Psoas muscle (tissue), 8 donors: ENCODE data around the gene SOX13. TPM values are rescaled to one million over a fixed set of nuclear protein-coding genes. Genes with fewer than 3 reads are reported as not detected.

Experiments
- ATAC-seq, 4 donors: fragments of 200-7000 bp; cut with Tn5 transposase; one replicate each; pipeline ENCODE4 v1.9.1; 2020; ENCODE audit warnings: moderate library complexity in 3 of 4, mild to moderate bottlenecking in 2 of 4
- DNase-seq, 2 donors: peaks; one replicate each; pipeline ENCODE4 v3.0.0-alpha.2; 2020
- H3K27ac ChIP-seq: fragments of 200-600 bp; one replicate; pipeline ENCODE4 v1.8.0; 2022
- H3K27me3 ChIP-seq, 3 donors: fragments of 200-600 bp in 1 of 3; one replicate each; pipeline versions ENCODE4 v1.6.1 to v1.8.0; 2013 to 2022; ENCODE audit warnings: low read length in 2 of 3, mild to moderate bottlenecking in 2 of 3, moderate library complexity in 1 of 3; ENCODE audit not compliant: insufficient read depth in 3 of 3
- H3K36me3 ChIP-seq, 2 donors: fragments of 200-600 bp in 1 of 2; one replicate each; pipeline versions ENCODE4 v1.6.1 to v1.8.0; 2013 to 2022; ENCODE audit warnings: low read depth in 1 of 2, mild to moderate bottlenecking in 1 of 2, moderate library complexity in 1 of 2; ENCODE audit not compliant: insufficient read depth in 1 of 2
- H3K4me1 ChIP-seq: fragments of 200-600 bp; one replicate; pipeline ENCODE4 v1.8.0; 2022
- H3K4me3 ChIP-seq: fragments of 200-600 bp; one replicate; pipeline ENCODE4 v1.8.0; 2022; ENCODE audit warnings: mild to moderate bottlenecking
- H3K9me3 ChIP-seq: fragments of 200-600 bp; one replicate; pipeline ENCODE4 v1.8.0; 2022
- CTCF ChIP-seq: fragments of 200-600 bp; IDR thresholded peaks from one replicate; pipeline ENCODE4 v1.8.0; 2022; ENCODE audit warnings: antibody characterized with exemption
- WGBS, 3 donors: extraction: QIAGEN DNeasy Blood & Tissue Kit; methylation state at CpG; one replicate each; pipeline versions ENCODE4 v1.1.6 to v1.1.7; 2013; 5-methylcytosine and 5-hydroxymethylcytosine counted together
- intact Hi-C, 2 donors: fragments of 100-400 bp; cut with DNase I; formaldehyde crosslinking; loops; one replicate each; pipeline versions ENCODE4 v1.11.0 to v1.14.2; 2022
- polyA plus RNA-seq, 3 donors: library from polyadenylated mRNA; stranded (reverse); fragments of 200-250 nt; gene quantifications; one replicate each; pipeline ENCODE4 v1.2.3, GENCODE V29; 2013
- total RNA-seq, 4 donors: library from RNA; stranded (reverse); fragmentation: NEBNext Ultra II Directional in 2 of 4; extraction: Animal tissue kit (Norgen Biotek cat#: 25700) in 2 of 4; gene quantifications; one replicate each; pipeline versions ENCODE4 v1.2.1 to v1.2.4, GENCODE V29; 2021 to 2023
- donor health status: healthy with polysubstance abuse.
- donor health status: DM: no; HTN: no; CAD: no; lungs with moderate emphysema.
- donor health status: Bipolar disorder and iron deficiency.
- donor health status: healthy.
- donor health status: DM: yes; HTN: yes; CAD: no.
- donor health status: DM: no; HTN: no; CAD: no.
- donor health status: DM: no; HTN: no; CAD: no.
- donor health status: DM: yes; HTN: yes; CAD: no.

The SOX13 gene
- total and polyA plus RNA-seq, 7 donors: 5.2 to 19.6 (median 9.4) TPM

GRCh38 chr1:204142032-204142974, 69.4 kb downstream of the SOX13 start:
- Histone ChIP-seq H3K4me3 (no peak overlapping the region), H3K27ac (no peak overlapping the region), H3K27me3 (peaks cover 0 to 4% (median 0%) of the 10 kb centered on the region in 3 donors), H3K9me3 (no peaks in the 10 kb centered on the region), H3K36me3 (no peaks in the 10 kb centered on the region), H3K4me1 (no peaks in the 10 kb centered on the region)
- intact Hi-C loops: no loop called here
- WGBS, 3 donors: 86 to 87% (median 87%) methylated on average over 5 of the region's 5 CpGs
- DNase-seq: no peak
- no peak for TF ChIP-seq CTCF
- ATAC-seq: no peak

DNA sequence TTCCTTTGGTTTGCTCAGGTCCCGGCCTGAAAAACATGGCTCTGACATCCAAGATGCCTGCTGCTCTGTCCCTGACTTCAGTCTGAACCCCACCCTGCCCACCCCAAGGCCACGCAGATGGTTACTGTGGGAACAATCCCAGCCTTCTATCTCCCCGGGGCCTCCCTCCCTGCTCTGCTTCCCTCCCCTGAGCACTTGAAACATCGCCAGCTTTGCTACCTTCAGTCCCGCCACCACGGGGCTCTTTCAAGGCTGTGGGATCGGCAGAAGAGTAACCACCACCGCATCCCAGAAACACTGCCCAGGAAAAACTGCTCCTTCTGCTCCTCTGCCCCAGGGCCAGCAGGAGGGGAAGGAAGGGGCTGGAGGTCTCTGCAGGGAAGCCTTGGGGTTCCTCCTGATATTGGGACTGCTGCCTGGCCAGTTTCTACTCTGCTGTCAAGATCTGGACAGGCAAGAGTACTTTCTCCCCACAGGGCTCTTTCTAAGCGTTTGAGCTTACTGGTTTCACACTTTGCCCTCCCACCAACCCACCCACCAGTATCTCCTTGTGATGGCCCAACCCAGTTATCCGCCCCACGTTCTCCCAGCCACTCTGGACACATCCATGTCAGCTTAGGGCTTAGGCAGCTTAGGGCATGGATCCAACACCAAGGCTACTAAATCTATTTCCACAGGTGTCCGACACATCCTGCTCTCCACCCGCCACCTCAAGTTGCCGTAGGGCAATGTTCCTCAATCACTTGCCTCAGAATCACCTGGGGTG, 70.5 kb downstream of the SOX13 start:
- DNase-seq (no peak), ATAC-seq (no peak)
- Histone ChIP-seq H3K27ac (no peak overlapping the region), H3K36me3 (no peaks in the 10 kb centered on the region), H3K4me1 (no peaks in the 10 kb centered on the region), H3K4me3 (no peak overlapping the region), H3K9me3 (no peaks in the 10 kb centered on the region), H3K27me3 (peaks cover 0 to 4% (median 0%) of the 10 kb centered on the region in 3 donors)
- intact Hi-C loops: no loop called here
- 79 to 87% (median 82%) methylated on average over 14 of the region's 14 CpGs for WGBS, 3 donors
- TF ChIP-seq CTCF: no peak

DNA sequence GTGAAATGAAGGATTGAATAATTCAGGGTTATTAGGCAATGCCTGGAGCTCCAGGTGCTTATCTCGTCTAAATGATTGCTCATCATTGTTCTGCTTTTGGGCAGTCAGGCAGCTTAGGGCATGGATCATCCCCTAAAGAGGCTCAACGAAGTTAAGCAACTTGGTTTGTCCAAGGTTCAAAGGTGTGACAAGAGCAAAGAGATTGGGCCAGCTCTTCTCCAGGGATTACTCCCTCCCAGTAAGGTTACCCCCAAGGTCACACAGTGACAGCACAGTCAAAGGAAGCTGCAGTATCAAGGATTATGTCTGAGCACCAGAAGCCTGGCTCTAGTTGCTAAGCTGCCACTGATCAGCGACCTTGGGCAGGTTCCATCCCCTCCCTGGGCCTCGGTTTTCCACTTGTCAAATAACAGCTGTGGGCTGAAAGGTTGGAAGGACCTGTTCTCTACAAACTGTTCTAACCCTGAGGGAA, 72.2 kb downstream of the SOX13 start:
- Histone ChIP-seq H3K4me3 (no peak overlapping the region), H3K27ac (no peak overlapping the region), H3K36me3 (no peaks in the 10 kb centered on the region), H3K9me3 (no peaks in the 10 kb centered on the region), H3K27me3 (peaks cover 0 to 4% (median 0%) of the 10 kb centered on the region in 3 donors), H3K4me1 (no peaks in the 10 kb centered on the region)
- DNase-seq (no peak), ATAC-seq (no peak)
- no peak for TF ChIP-seq CTCF
- intact Hi-C loops: no loop called here
- 61 to 76% (median 71%) methylated on average over 4 of the region's 4 CpGs for WGBS, 3 donors

GRCh38 chr1:204146309-204146708, 73.4 kb downstream of the SOX13 start:
- DNase-seq (no peak), ATAC-seq (no peak)
- Histone ChIP-seq H3K27ac (no peak overlapping the region), H3K4me1 (no peaks in the 10 kb centered on the region), H3K9me3 (no peaks in the 10 kb centered on the region), H3K36me3 (no peaks in the 10 kb centered on the region), H3K4me3 (no peak overlapping the region), H3K27me3 (peaks cover 0 to 6% (median 3%) of the 10 kb centered on the region in 3 donors)
- intact Hi-C loops: no loop called here
- 75 to 80% (median 78%) methylated on average over 6 of the region's 6 CpGs for WGBS, 3 donors
- no peak for TF ChIP-seq CTCF
